Stimulated activated naive CD8-positive, alpha-beta T cell treated with anti-CD3 and anti-CD28 coated beads, Interleukin-15, Interleukin-2, amounts not matched to agents 100 ng/mL and 50 ng/mL, for 24 hours (primary cell): ENCODE measurements around the gene HPCAL4.

Source experiments
- H3K27ac Mint-ChIP-seq: one replicate; pipeline ENCODE4 v1.8.0; 2021; ENCODE audit warnings: mild to moderate bottlenecking, mixed read lengths
- H3K27me3 Mint-ChIP-seq: one replicate; pipeline ENCODE4 v1.8.0; 2021; ENCODE audit warnings: mixed read lengths
- H3K36me3 Mint-ChIP-seq: one replicate; pipeline ENCODE4 v1.8.0; 2021; ENCODE audit warnings: low read depth, mixed read lengths
- H3K4me1 Mint-ChIP-seq: one replicate; pipeline ENCODE4 v1.8.0; 2021; ENCODE audit warnings: low read depth, mixed read lengths
- H3K4me3 Mint-ChIP-seq: one replicate; pipeline ENCODE4 v1.8.0; 2021; ENCODE audit warnings: mild to moderate bottlenecking, mixed read lengths
- H3K9me3 Mint-ChIP-seq: one replicate; pipeline ENCODE4 v1.8.0; 2021; ENCODE audit warnings: mixed read lengths

The HPCAL4 gene

DNA sequence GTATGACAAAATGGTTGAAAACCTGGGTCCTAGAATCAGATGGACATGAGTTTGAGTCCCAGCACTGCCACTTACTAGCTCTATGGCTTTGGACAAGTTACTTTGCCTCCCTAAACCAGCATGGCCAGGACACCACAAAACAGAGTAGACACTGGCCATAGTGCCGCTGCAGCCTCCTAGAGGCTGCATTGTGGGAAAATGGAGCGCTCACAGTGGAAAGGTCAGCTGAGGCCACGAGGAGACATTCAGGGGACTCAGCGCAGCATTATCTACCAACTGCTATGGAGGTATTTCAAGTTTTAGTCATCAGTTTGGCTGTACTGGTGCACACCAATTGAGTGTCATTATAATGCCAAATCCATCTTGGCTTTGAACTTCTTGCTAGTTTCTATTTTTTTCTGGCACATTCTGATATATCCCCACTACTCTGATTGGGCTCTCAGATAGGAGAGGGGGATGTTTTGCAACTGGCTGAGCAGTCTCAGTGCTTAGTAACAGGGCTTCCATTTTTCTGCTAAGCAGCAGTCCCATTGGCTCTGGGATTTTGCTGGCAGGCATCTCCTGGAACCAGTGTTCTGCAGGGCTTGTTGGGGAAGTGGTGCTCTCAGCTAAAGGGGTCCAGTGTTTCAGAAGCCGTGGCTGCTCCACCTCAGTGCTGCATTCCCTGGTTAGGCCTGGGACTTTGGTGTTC, 35.5 kb downstream of the HPCAL4 start:
- peaks cover 5% of the 10 kb centered on the region for H3K4me1 Mint-ChIP-seq
- H3K27ac Mint-ChIP-seq: no peak overlapping the region
- H3K27me3 Mint-ChIP-seq: peaks cover 5% of the 10 kb centered on the region
- H3K36me3 Mint-ChIP-seq: no peaks in the 10 kb centered on the region
- H3K9me3 Mint-ChIP-seq: no peaks in the 10 kb centered on the region
- H3K4me3 Mint-ChIP-seq: no peak overlapping the region

GRCh38 chr1:39654291-39654690, 36.9 kb downstream of the HPCAL4 start:
- Mint-ChIP-seq H3K27me3 (peaks cover 5% of the 10 kb centered on the region), H3K9me3 (no peaks in the 10 kb centered on the region), H3K4me1 (peaks cover 5% of the 10 kb centered on the region), H3K27ac (no peak overlapping the region), H3K36me3 (no peaks in the 10 kb centered on the region), H3K4me3 (no peak overlapping the region)

GRCh38 chr1:39653546-39654031, 37.6 kb downstream of the HPCAL4 start:
- Mint-ChIP-seq H3K36me3 (no peaks in the 10 kb centered on the region), H3K27ac (no peak overlapping the region), H3K9me3 (no peaks in the 10 kb centered on the region), H3K27me3 (peaks cover 5% of the 10 kb centered on the region), H3K4me3 (no peak overlapping the region), H3K4me1 (peaks cover 5% of the 10 kb centered on the region)

GRCh38 chr1:39652554-39652953, 38.7 kb downstream of the HPCAL4 start:
- no peak overlapping the region for H3K4me3 Mint-ChIP-seq
- H3K27ac Mint-ChIP-seq: no peak overlapping the region
- no peaks in the 10 kb centered on the region for H3K4me1 Mint-ChIP-seq
- peaks cover 5% of the 10 kb centered on the region for H3K27me3 Mint-ChIP-seq
- H3K36me3 Mint-ChIP-seq: no peaks in the 10 kb centered on the region
- no peaks in the 10 kb centered on the region for H3K9me3 Mint-ChIP-seq

DNA sequence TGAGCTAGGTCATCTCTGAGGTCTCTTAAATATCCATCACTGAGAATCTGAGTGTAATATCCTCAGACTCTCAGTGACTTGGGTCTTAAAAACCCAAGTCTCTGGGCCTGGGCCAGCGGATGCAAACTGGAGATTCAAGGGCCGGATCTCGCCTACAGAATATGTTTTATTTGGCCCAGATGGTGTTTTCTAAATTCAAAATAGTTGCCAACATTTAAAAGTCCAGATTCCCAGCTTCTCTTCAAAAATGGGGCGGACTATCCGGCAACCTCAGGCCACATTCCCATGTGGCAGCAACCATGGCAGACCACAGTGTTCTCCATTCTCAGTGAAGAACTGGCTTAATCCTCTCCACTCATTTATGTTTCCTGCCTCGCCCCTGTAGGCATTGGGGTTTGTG, 39.1 kb downstream of the HPCAL4 start:
- Mint-ChIP-seq H3K27ac (no peak overlapping the region), H3K9me3 (no peaks in the 10 kb centered on the region), H3K4me3 (no peak overlapping the region), H3K27me3 (peaks cover 5% of the 10 kb centered on the region), H3K4me1 (no peaks in the 10 kb centered on the region), H3K36me3 (no peaks in the 10 kb centered on the region)

DNA sequence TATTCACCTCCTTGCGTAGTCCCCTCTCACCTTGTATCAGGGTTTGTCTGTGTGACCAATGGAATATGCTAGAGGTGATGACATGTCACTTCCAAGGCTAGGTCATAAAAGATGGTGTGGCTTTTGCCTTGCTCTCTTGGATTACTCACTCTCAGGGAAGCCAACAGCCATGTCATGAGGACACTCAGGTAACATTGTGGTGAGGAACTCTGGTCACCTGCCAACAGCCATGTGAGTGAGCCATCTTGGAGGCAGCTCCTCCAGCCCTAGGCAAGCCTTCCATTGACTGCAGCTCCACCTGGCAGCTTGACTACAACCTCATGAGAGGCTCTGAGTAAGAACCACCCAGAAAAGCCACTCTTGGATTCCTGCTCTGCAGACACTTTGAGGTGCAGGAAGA, 40.8 kb downstream of the HPCAL4 start:
- H3K4me1 Mint-ChIP-seq: no peaks in the 10 kb centered on the region
- H3K27me3 Mint-ChIP-seq: peaks cover 5% of the 10 kb centered on the region
- H3K4me3 Mint-ChIP-seq: no peak overlapping the region
- H3K36me3 Mint-ChIP-seq: no peaks in the 10 kb centered on the region
- no peaks in the 10 kb centered on the region for H3K9me3 Mint-ChIP-seq
- no peak overlapping the region for H3K27ac Mint-ChIP-seq

GRCh38 chr1:39649636-39650185, 41.5 kb downstream of the HPCAL4 start:
- Mint-ChIP-seq H3K9me3 (no peaks in the 10 kb centered on the region), H3K27ac (no peak overlapping the region), H3K36me3 (no peaks in the 10 kb centered on the region), H3K4me1 (no peaks in the 10 kb centered on the region), H3K4me3 (no peak overlapping the region), H3K27me3 (peaks cover 5% of the 10 kb centered on the region)

DNA sequence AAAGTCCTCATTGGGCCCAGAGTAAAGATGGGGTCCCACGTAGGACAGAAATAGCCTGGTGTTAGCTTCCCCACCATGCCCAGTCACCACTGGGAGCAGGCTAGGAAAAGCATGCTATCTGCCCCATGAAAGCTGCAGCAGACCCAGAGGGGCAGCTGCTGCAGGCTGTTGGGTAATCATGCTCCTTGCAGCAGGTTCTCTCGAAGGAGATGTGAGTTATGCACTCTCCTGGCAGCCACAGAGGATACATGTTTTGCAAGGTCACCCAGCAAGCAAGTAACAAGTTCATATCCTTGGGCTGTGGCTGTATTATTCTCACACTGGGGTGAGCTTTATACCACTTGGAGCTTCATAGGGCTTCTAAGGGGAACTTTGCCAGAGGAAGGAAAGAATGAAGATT, 42.7 kb downstream of the HPCAL4 start:
- Mint-ChIP-seq H3K27me3 (no peaks in the 10 kb centered on the region), H3K36me3 (no peaks in the 10 kb centered on the region), H3K27ac (no peak overlapping the region), H3K9me3 (no peaks in the 10 kb centered on the region), H3K4me1 (no peaks in the 10 kb centered on the region), H3K4me3 (no peak overlapping the region)

DNA sequence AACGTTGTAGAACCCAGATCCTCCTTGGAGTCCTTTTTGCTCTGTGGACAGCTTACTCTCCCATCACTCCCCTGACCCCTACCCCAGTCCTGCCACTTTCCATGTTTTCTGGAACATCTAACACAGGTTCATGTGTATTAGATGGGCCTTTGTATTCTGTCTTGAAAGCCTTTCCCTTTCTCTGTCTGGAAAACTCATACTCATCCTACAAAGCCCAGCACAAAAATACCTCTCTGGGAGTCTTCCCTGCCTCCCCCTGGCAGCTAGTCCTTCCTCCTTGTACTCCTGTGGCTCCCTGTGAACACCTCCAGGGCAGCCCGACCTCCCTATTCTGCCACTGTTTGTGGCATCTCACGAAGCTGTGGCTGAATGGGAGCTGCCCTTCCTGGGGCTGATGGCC, 44.0 kb downstream of the HPCAL4 start:
- H3K4me1 Mint-ChIP-seq: no peaks in the 10 kb centered on the region
- H3K9me3 Mint-ChIP-seq: no peaks in the 10 kb centered on the region
- no peak overlapping the region for H3K4me3 Mint-ChIP-seq
- H3K27ac Mint-ChIP-seq: no peak overlapping the region
- no peaks in the 10 kb centered on the region for H3K27me3 Mint-ChIP-seq
- H3K36me3 Mint-ChIP-seq: no peaks in the 10 kb centered on the region

DNA sequence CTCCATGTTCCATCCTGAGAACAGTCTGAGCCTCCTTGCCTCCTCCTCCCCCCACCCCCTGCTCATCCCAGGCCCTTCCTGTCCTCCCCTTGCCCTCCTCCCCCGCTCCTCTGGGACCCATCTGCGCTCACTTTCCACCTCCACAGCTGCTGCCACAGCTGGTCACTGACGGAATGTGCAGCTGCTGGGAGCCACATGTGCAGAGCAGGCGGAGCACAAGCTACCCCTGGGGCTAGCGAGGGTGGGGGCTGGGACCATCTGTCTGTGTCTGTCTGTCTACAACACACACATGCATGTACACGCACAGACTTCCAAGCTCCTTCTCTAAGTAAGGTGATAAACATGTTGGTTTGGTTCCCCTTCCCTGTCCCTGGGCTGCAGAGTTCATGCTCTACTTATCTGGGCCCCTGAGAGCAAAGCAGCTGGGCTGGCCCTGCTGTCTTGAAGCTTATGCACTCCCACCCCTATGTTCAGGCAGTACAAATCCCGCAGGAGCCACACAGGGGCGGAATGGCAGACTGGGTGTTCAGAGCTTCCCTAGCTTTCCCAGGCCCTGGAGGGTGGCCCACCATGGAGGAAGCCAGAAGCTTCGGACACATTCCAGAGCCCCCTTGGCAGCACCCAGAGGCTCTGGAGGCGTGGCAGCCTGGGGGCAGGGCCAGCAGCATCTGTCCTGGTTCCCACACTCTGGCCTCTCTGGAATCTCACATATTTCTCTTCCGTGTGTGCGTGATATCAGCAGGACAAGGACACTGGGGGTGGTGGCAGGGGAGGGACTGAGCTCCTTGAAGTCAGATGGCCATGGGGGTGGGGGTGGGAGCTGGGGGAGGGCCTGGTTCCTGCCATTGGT, 44.8 kb downstream of the HPCAL4 start:
- no peaks in the 10 kb centered on the region for H3K4me1 Mint-ChIP-seq
- no peaks in the 10 kb centered on the region for H3K9me3 Mint-ChIP-seq
- H3K4me3 Mint-ChIP-seq: no peak overlapping the region
- no peaks in the 10 kb centered on the region for H3K36me3 Mint-ChIP-seq
- H3K27me3 Mint-ChIP-seq: no peaks in the 10 kb centered on the region
- peak overlapping the region; percentile 53 for H3K27ac Mint-ChIP-seq

DNA sequence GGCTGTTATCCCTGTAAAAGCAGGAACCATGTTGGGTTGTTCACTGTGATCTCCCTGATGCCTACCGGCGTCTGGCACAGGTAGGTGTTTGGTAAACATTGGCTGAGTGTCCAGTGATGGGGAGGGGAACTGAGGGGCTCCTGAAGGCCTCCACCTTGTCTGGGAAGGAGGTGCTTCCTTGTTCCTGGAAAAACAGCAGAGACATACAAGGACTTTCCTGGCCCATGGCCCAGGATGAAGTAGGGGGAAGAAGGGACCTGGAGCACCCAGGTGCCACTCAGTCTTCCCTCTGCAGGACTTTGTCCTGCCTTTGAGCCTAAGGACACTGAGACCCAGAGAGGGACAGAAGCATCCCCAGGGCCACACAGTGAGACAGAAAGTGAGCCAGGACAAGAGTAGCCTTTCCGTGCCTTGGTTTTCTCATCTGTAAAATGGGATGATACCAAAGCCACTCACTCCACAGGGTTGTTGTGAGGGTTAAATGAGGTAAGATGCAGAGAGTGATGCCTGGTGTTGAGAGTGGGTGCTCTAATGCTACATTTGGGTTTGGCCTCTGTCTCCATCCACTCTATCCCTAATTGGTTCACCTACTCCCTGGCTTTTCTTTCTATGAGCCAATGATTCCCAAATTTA, 45.7 kb downstream of the HPCAL4 start:
- H3K4me1 Mint-ChIP-seq: no peaks in the 10 kb centered on the region
- H3K4me3 Mint-ChIP-seq: no peak overlapping the region
- peak overlapping the region; percentile 53 for H3K27ac Mint-ChIP-seq
- no peaks in the 10 kb centered on the region for H3K27me3 Mint-ChIP-seq
- H3K36me3 Mint-ChIP-seq: no peaks in the 10 kb centered on the region
- H3K9me3 Mint-ChIP-seq: no peaks in the 10 kb centered on the region

- Mint-ChIP-seq H3K4me1 (no peaks in the 10 kb centered on the region), H3K36me3 (no peaks in the 10 kb centered on the region), H3K4me3 (no peak overlapping the region), H3K9me3 (no peaks in the 10 kb centered on the region), H3K27me3 (peaks cover 4% of the 10 kb centered on the region), H3K27ac (no peak overlapping the region)
These were observed 47.5 kb downstream of the HPCAL4 start for GRCh38 chr1:39643705-39644104.

- Mint-ChIP-seq H3K27ac (no peak overlapping the region), H3K4me1 (no peaks in the 10 kb centered on the region), H3K4me3 (no peak overlapping the region), H3K27me3 (peaks cover 13% of the 10 kb centered on the region), H3K36me3 (no peaks in the 10 kb centered on the region), H3K9me3 (no peaks in the 10 kb centered on the region)
These were observed 48.4 kb downstream of the HPCAL4 start for GRCh38 chr1:39642796-39643195.

DNA sequence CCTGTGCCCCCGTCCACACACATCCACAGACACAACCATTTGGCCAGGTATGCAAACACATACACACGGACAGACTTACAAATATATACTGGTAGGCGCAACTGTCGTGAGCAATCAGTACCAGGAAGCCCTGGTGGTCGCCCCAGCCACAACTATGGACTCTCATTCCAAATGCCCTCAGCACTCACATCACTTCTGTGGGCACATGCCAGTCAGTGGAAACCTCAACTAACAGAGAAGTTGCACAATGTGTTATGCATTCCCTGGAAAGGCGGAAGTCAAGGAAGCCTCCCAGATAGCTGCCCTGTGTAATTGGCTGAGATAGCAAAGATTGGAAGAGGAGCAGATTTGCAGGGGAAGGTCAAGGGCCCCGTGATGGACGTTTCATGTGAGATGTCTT, 50.4 kb downstream of the HPCAL4 start:
- H3K9me3 Mint-ChIP-seq: no peaks in the 10 kb centered on the region

More for the DNA sequence above, 50.4 kb downstream of the HPCAL4 start:
- Mint-ChIP-seq H3K4me3 (no peak overlapping the region), H3K27ac (no peak overlapping the region), H3K27me3 (peaks cover 30% of the 10 kb centered on the region), H3K36me3 (no peaks in the 10 kb centered on the region), H3K4me1 (no peaks in the 10 kb centered on the region)
